Measurements from ENCODE around the gene GOLM1. TPM values are rescaled to one million over a fixed set of nuclear protein-coding genes. Genes with fewer than 3 reads are reported as not detected.

The GOLM1 gene
- total RNA-seq, 1 donor from 2014 or later: 4.0 TPM

DNA sequence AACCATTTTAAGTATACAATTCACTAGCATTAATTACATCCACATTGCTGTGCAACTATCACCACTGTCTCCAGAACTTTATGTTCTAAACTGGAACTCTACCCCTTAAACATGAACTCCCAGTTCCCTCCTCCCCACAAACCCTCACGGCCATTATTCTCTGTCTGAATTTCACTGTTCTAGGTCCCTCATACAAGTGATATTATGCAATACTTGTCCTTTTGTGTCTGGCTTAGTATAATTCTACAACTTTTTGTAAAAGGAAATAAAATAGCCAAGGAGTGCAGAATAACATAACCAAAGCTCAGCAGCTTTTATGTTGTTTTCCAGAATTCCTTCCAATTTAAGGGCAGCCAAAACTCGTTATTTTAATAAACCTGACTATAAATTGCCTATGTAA is 105.2 kb downstream of the GOLM1 start:
- intact Hi-C loops (cut with micrococcal nuclease): no loop called here

- intact Hi-C loops (cut with micrococcal nuclease): no loop called here
Observed at GRCh38 chr9:85987236-85987635, 112.1 kb downstream of the GOLM1 start.

DNA sequence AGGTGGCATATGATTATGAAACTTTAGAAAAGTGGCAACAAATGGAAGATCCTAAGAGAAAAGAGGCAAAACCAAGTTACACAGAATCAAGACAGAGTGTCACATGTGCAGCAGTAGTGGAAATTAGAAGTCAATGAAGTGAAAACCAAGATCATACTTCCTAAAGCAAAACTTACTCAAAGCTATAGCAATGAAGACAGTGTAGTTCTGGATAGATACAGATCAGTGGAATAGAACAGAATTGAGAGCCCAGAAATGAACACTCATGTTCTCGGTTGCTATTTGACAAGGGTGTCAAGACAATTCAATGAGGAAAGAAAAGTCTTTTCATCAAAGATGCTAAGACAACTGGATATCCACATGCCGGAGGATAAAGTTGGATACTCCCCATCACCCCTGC is 114.9 kb downstream of the GOLM1 start:
- intact Hi-C loops (cut with micrococcal nuclease): no loop called here

GRCh38 chr9:85981369-85981768 is 118.0 kb downstream of the GOLM1 start:
- intact Hi-C loops (cut with micrococcal nuclease): no loop called here

- intact Hi-C loops (cut with micrococcal nuclease): no loop called here
Observed at GRCh38 chr9:85978496-85978895, 120.9 kb downstream of the GOLM1 start.

Other genes starting within 250 kb of the GOLM1 start
- gene NAA35, start 158.4 kb downstream of the GOLM1 start, total RNA-seq: 24.2 and 24.8 TPM in 2 replicates
- 0.25 and 0.54 TPM in 2 replicates for gene C9orf153, start 160.1 kb upstream of the GOLM1 start, total RNA-seq
- gene ISCA1, start 183.0 kb upstream of the GOLM1 start, total RNA-seq: 25.3 and 25.8 TPM in 2 replicates